ENCODE results near the gene RNF2. TPM values are rescaled to one million over a fixed set of nuclear protein-coding genes. Genes with fewer than 3 reads are reported as not detected.

The RNF2 gene
- total RNA-seq, 2 donors from 2014 or later = 14.9 to 21.7 TPM

DNA sequence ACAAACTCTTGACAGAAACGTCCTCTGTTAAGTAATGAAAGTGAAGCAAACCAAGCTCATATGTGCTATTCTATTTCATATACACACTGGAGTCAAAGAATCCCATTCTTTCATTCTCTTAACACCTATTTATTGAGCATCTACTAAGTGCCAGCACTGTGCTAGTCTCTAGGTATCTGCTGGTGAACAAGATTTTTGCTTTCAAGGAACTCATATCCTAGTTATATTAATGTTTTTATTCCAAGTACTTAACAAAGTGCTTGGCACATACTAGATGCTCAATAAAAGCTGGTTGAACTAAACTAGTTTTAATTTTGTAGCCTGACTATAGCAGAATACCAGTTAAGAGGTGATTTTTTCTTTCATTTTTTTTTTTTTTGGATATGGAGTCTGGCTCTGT is 3.6 kb upstream of the RNF2 start:
- no peaks in the 10 kb centered on the region for H3K36me3 ChIP-seq
- H3K9ac ChIP-seq (ENCODE audit: low read depth in 2 of 2, low read length in 2 of 2) = no peak overlapping the region
- H3K9me3 ChIP-seq = no peaks in the 10 kb centered on the region
- no peak for DNase-seq
- H3K27ac ChIP-seq = no peak overlapping the region
- no peak overlapping the region for H3K4me3 ChIP-seq
- no peaks in the 10 kb centered on the region for H3K27me3 ChIP-seq
- intact Hi-C loops (cut with DNase I) = loop anchor here (10.0 kb wide), 1 partner anchor 113 kb away; the partner anchor contains the start of genes SWT1 and TRMT1L
- H3K4me1 ChIP-seq = no peaks in the 10 kb centered on the region
- TF ChIP-seq, protein P1, sequence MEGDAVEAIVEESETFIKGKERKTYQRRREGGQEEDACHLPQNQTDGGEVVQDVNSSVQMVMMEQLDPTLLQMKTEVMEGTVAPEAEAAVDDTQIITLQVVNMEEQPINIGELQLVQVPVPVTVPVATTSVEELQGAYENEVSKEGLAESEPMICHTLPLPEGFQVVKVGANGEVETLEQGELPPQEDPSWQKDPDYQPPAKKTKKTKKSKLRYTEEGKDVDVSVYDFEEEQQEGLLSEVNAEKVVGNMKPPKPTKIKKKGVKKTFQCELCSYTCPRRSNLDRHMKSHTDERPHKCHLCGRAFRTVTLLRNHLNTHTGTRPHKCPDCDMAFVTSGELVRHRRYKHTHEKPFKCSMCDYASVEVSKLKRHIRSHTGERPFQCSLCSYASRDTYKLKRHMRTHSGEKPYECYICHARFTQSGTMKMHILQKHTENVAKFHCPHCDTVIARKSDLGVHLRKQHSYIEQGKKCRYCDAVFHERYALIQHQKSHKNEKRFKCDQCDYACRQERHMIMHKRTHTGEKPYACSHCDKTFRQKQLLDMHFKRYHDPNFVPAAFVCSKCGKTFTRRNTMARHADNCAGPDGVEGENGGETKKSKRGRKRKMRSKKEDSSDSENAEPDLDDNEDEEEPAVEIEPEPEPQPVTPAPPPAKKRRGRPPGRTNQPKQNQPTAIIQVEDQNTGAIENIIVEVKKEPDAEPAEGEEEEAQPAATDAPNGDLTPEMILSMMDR (IDR thresholded peaks at IDR 0.05) = no peak

DNA sequence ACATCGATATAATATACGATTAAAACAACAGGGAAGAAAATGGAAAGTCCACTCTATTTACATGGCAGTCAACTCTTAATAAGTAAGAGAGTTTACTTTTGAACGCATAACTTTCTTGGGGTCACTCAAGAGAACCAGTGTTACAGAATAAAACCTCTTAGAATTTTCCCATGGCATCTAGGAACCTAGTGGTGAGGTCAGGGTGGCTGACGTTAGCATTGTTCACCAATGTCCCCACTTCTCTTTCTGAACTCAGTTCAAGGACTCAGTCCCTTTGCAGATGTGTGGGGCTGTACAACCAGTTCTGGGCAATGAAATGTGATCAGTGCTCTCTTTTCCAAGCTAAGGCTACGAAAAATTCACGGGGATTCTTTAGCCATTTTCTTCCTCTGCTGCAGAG is 2.6 kb upstream of the RNF2 start:
- H3K9me3 ChIP-seq = no peaks in the 10 kb centered on the region
- no peak overlapping the region for H3K9ac ChIP-seq (ENCODE audit: low read depth in 2 of 2, low read length in 2 of 2)
- H3K36me3 ChIP-seq = no peaks in the 10 kb centered on the region
- no peak overlapping the region for H3K4me3 ChIP-seq
- H3K4me1 ChIP-seq = no peaks in the 10 kb centered on the region
- intact Hi-C loops (cut with DNase I) = loop anchor here (10.0 kb wide), 1 partner anchor 112 kb away; the partner anchor contains the start of genes SWT1 and TRMT1L
- DNase-seq = no peak
- TF ChIP-seq, protein P1 (IDR thresholded peaks at IDR 0.05) = no peak
- no peak overlapping the region for H3K27ac ChIP-seq
- no peaks in the 10 kb centered on the region for H3K27me3 ChIP-seq

DNA sequence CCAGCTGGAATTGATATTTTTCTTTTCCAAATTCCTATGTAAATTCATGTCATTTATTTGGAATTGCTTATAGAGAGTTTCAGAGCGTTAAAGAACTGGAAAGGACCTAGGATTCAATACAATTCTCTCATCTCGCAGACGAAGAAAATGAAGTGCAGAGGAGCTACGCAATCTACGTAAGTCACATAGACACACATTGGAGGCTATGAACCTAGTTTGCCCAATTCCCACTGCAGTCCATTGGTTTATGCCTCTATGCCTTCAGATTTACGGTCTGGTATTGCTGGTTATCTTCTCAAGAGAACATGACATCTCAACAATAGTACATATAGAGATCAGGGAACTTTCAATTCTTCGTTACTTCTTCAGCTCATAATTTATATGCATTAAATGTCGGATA is 971 bp upstream of the RNF2 start:
- Histone ChIP-seq H3K9me3 (no peaks in the 10 kb centered on the region), H3K4me3 (no peak overlapping the region), H3K27me3 (no peaks in the 10 kb centered on the region), H3K27ac (peak overlapping the region; percentile 70), H3K9ac (ENCODE audit: low read depth in 2 of 2, low read length in 2 of 2) (peak overlapping the region in 1 of 2 donors; percentile 89), H3K36me3 (no peaks in the 10 kb centered on the region), H3K4me1 (no peaks in the 10 kb centered on the region)
- TF ChIP-seq, protein P1 (IDR thresholded peaks at IDR 0.05) = no peak
- intact Hi-C loops (cut with DNase I) = loop anchor here (10.0 kb wide), 1 partner anchor 110 kb away; the partner anchor contains the start of genes SWT1 and TRMT1L
- no peak for DNase-seq

DNA sequence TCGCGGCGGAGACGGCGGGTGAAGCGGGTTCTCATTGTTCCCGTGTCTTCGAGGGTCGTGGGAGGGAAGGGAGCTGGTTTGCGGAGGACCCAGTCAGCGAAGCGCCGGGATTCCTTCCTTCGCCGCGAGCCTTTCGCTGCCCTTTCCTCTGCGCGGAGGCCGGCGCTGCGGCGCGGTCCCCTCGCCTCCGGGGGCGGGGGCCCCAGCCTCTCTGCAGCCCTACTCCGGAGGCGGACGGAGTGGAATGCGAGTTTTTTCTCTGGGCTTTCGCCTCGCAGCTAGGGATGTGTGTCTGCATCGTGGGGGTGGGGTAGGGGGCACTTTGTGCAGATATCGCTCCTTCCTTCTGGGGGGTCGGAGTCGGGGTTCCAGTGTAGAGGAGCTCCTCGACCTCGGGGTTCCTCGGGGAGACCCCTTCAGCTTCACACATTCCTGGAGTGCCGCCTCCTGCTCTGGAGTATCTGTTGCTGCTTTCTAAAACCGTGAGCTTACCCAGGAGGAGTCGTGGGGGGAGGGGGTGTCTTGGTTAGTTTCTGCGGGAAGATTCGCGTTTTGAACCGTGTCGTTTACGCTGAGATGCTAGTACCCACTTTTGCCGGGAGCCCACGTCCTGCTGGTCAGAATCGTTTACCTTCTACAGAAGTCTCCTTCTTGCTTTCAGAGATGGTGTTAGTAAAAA is 595 bp downstream of the RNF2 start:
- no peaks in the 10 kb centered on the region for H3K9me3 ChIP-seq
- H3K9ac ChIP-seq (ENCODE audit: low read depth in 2 of 2, low read length in 2 of 2) = peak overlapping the region; percentile 86 to 89
- H3K4me3 ChIP-seq = peak overlapping the region; percentile 71
- DNase-seq = peak; percentile 53
- no peaks in the 10 kb centered on the region for H3K36me3 ChIP-seq
- TF ChIP-seq, protein P1 (IDR thresholded peaks at IDR 0.05) = no peak
- intact Hi-C loops (cut with DNase I) = loop anchor here (10.0 kb wide), 1 partner anchor 109 kb away; the partner anchor contains the start of genes SWT1 and TRMT1L
- H3K4me1 ChIP-seq = no peaks in the 10 kb centered on the region
- peak overlapping the region; percentile 70 for H3K27ac ChIP-seq
- H3K27me3 ChIP-seq = no peaks in the 10 kb centered on the region

DNA sequence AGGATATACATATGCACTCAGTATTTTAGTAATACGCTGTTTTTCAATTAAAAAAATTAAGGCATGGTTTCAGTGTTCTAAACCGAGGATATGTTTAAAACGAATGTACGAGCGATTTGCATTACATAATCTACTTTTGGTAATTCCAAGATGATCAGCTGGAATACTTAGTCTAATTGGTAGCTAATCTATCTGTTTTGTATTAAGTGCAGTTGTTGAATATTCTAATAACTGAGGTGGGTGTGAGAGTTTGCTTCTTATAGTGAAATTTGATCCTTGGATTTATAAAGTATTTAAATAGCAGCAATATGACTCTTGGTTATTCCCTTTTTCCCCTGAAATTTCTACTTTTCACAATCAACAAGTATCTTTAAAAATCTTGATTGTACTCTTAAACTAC is 1.3 kb downstream of the RNF2 start:
- Histone ChIP-seq H3K4me1 (no peaks in the 10 kb centered on the region), H3K9me3 (no peaks in the 10 kb centered on the region), H3K27me3 (no peaks in the 10 kb centered on the region), H3K9ac (ENCODE audit: low read depth in 2 of 2, low read length in 2 of 2) (no peak overlapping the region), H3K4me3 (peak overlapping the region; percentile 71), H3K27ac (no peak overlapping the region), H3K36me3 (no peaks in the 10 kb centered on the region)
- TF ChIP-seq, protein P1 (IDR thresholded peaks at IDR 0.05) = no peak
- intact Hi-C loops (cut with DNase I) = loop anchor here (10.0 kb wide), 1 partner anchor 108 kb away; the partner anchor contains the start of genes SWT1 and TRMT1L
- no peak for DNase-seq
